Stromal cell of bone marrow (primary cell): ENCODE results near the gene DMRTC2.

ENCODE experiments used
- DNase-seq: peaks from one replicate; pipeline ENCODE4 v3.0.0-alpha.2; 2012; ENCODE audit warnings: low read depth

DMRTC2 gene

DNA sequence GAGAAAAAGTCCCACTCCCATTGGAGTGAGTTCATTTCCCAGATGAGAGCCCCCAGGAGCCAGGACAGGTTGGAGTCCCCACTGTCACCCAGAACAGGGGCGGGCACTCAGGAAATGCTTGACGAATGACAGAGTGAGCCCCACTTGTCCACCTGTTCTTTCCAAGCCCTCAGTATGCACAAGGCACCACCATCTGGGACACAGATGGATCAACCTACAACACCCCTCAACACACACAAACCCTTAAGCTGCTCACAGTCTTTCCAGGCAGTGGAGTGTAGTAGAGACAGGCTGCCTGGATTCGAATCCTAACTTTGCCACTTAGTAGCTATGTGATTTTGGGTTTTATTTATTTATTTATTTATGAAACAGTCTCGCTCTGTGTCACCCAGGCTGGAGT, 46.1 kb downstream of the DMRTC2 start:
- no peak for DNase-seq

DNA sequence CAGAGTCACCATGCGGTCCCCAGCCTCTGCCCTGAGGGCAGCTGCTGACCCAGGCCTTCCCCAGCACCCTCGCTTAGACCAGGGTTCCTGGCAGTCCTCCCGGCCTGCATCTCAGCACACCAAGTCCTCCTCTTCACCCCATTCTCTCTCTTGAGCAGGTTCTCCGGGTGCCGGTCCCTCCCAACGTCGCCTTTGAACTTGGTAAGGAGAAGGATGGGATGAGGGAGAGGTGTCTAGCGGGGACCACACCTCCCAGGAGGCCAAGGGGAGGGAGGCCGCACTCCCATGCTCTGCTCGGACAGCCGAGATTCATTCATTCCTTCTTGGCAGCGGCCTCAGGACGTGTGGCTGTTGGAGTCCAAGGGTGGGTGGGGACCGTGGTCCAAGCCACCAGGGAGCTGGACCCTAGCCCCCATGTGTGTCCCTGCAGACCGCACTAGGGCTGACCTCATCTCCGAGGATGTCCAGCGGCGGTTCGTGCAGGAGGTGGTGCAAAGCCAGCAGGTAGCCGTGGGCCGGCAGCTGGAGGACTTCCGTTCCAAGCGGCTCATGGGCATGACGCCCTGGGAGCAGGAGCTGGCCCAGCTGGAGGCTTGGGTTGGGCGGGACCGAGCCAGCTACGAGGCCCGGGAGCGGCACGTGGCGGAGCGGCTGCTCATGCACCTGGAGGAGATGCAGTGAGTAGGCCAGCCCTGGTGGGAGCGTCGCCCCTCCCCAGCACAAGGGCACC, 47.5 kb downstream of the DMRTC2 start:
- no peak for DNase-seq

DNA sequence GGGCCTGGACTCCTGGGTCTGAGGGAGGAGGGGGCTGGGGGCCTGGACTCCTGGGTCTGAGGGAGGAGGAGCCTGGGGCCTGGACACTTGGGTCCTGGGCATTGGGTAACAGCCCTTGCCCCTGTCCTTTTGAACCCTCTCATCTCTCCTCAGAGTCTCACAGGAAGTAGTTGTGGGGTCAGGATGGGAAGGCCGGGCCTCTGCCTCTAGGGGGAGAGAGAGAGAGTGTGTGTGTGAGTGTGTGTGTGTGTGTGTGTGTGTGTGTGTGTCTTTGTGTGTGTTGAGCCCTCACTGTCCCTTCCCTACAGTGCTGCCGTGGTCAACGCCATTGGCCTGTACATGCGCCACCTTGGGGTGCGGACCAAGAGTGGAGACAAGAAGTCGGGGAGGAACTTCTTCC, 49.1 kb downstream of the DMRTC2 start:
- DNase-seq, result no peak

DNA sequence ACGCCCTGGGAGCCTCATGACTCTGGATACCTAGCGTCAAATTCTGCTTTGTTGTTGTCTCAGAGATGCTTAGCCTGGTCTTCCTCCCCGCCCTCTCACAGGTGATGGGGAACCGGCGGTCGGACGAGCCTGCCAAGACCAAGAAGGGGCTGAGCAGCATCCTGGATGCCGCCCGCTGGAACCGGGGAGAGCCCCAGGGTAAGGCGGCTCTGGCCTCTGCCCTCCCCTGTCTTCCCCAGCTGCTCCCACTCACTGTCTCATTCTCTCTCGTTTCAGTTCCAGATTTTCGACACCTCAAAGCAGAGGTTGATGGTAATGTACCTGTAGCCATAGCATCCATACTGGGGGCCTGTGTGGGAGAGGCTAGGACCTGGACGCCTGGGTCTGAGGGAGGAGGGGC, 49.5 kb downstream of the DMRTC2 start:
- no peak for DNase-seq

DNA sequence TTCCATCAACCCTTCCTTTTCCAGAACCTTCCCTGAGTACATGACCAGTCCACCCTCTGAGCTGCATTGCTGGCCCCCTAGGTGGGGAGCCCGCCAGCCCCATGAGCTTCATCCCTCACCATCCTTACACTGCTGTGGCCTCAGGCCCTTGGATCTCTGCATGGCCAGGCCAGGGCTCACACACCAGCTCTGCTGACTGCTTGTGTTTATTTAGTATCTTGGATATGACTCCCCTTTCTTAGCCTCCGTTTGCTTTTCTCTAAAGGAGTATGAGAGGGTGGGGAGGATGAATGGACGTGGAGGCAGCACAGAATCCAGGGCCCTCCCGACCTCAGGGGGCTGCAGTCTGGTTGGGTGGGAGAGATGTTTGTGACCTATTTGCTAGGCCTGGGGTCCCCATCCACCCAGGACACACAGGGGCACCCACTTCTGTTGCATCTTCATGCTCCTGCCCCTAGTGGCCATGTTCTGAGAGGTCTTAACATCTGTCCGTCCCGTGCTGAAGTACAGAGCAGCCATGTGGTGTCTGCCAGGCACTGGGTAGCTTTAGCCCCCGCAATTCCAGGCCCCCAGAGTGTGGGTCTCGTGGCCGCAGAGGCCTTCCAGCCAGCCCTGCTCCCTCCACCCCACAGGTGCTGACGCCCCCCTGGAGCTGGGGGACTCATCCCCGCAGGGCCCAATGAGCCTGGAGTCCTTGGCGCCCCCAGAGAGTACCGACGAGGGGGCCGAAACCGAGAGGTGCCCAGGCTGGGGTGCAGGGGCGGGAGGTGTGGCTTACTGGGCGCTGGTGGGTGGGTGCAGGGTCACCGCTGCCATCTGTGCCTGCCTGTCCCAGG, 51.1 kb downstream of the DMRTC2 start:
- DNase-seq, result no peak

DNA sequence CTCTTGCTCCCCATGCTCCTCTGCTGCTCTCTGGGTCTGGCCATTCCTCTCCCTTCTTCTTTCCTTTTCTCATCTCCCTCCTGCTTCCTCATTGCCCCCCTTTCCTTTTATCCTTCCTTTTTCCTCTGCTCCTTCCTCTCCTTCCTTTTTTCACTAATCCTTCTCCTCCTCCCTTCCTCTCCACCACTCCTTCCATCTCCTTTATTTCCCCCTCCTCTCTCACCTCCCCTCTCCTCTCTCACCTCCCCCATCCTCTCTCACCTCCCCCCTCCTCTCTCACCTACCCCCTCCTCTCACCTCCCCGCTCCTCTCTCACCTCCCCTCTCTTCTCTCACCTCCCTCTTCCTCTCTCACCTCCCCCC, 51.7 kb downstream of the DMRTC2 start:
- no peak for DNase-seq

DNA sequence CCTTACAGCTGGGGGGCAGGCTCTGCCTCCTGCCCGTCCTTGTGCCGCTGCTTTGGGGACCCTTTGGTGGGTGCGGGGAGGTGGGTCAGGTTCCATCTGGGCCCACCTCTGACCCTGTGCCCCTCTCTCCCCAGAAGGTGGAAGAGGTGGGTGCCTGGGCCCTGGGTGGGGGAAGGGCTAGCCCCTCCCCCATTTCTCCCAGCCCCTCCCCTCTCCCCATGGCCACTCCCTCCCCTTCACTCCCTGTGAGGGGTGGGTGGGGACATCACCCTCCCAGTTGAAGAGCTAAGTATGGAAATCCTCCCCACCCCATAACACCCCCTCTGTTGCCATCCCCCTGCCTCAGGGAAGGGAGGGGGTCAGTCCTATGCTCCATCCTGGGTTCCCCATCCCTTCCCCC, 52.3 kb downstream of the DMRTC2 start:
- DNase-seq, result no peak

DNA sequence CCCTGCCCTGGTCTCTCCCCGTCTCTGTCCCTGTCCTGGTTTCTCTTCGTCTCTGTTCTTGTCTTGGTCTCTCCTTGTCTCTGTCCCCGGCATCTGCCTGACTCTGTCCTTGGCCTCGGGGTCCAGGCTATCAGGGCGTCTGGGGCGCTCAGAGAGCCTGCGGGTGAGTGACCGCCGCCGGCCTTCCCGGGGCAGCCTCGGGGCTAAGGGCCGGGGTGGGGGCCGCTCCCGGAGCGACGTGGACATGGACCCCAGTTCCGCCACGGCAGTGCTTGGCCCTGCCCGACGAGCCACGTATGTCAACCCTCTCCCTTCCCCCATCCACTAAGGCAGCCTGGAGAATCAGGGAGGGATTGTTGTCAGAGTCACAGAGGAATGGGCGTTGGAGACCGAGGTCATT, 53.0 kb downstream of the DMRTC2 start:
- no peak for DNase-seq

DNA sequence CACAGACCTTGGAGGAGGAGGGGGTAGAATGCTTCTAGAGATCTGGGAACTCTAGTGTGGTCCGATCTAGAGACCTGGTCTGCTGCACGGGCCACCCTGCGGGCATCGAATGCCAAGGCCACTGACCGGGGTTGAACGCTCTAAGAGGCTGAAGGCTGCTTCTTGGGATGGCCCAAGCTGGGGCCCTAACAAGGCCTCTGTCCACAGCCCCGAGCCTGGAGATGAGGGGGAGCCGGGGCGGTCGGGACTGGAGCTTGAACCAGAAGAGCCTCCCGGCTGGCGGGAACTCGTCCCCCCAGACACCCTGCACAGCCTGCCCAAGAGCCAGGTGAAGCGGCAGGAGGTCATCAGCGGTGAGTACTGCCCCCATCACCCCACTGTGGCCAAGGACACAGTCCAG, 53.4 kb downstream of the DMRTC2 start:
- DNase-seq, result no peak
